NCI-H1694 treated with DMSO at 0.1 percent for 48 hours (cell line): ENCODE measurements around the gene TRPM5.

Experiments
- DNase-seq: peaks from one replicate; lab custom pipeline; 2025; lab: John Stamatoyannopoulos, UW

The TRPM5 gene

DNA sequence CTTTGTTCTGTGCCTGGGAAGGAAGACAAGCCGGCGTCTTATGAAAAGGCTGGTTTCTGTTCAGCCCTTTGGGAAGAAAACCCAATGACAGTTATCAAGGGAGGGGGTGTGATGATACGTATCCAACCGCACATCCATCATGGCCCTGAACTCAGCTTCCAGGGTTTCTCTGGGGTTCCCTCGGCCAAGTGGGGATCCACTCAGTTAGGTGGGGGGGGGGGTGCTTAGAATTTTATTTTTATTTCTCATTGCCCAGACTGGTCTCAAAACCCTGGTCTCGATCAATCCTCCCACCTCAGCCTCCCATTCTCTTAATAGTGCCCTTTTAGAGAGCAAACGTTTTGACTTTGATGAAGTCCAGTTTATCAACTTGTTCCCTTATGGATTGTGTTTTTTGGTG lies 26.2 kb upstream of the TRPM5 start:
- DNase-seq: no peak

DNA sequence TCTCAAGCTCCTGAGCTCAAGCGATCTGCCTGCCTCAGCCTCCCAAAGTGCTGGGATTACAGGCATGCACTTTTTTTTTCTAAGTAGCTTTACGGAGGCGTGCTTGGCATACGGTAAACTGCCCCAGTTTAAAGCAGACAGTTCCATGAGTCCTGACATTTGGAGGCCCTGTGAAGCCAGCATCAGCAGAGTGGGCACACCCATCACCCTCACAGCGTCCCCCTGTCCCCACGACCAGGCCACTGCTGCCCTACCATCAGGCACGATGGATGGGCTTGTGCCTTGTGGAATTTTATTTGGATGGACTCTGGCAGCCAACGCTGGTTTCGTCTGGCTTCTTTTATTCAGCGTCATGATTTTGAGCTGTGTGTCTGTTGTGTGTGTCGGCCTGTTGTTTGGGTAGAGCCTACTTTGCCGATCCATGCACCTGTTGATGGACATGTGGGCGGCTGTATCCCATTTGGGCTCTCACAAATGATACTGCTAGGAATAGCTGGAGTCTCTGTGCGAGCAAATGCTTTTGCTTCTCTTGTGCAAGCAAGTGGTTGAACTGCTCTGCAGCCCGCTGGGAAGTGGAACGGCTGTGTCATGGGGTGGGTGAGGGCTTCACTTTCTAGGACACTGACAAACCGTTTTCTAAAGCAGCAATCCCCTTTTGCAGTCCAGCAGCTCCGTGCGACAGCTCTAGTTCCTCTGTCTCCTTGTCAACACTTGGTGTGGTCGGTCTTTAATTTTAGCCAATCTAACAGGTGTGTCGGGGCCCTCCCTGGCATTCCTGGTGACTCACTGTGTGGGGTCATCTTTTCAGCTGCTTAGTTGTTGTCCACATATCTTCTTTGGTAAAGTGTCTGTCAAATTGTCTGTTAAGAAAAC lies 24.3 kb upstream of the TRPM5 start:
- DNase-seq: no peak

DNA sequence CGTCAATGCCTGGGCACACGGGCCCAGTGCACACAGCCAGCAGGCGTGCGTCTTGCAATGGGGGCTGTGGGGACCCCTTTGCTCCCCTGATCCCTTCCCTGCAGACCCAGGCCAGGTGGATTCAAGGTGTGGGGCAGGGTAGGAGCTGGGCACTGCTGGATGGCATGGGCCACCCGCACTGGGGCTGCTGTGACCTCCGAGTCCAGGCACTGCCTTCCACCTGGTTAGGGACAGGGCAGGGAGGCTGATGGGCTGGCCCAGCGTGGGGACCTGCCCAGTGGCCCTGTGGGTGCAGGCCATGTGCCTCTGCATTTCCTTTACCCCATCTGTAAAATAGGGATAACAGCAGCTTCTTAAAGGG lies 23.4 kb upstream of the TRPM5 start:
- no peak for DNase-seq

DNA sequence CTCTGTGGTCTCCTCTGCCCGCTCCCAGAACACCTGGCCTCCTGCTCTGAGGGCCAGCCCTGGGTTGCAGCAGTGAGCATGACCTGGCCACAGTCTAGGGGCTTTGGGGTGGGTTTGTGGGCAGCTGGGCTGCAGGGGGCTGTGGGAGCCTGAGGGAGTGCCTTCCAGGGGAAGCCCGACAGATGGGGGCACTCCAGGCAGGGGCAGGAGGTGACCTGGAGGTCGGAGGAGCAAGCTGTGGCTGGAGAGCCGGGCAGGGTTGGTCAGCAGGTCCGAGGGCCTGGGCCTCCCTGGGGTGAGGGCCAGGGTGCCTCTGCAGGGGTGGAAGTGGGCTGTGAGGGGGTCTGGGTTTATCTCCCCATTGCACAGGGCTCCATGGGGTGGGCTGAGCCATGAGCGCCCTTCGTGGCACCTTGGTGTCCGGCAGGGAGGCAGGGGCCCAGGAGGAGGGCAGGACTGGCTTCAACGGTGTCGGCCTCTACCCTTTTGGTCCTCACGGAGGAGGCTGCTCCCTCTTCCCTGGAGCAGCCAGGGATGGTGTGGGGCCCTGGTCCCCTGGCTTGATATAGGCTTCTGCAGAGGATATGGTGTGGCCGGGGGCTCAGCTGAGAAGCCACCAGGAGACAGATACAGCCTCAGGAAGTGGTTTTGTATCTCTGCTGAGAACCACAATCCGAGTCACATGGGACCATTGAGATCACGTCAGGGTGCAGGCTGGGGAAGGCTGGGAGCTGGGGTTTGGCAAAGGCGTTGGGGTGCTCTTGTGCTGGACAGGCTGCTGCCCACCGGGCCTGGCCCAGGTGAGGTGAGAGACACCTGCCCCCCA lies 22.8 kb upstream of the TRPM5 start:
- DNase-seq: no peak

DNA sequence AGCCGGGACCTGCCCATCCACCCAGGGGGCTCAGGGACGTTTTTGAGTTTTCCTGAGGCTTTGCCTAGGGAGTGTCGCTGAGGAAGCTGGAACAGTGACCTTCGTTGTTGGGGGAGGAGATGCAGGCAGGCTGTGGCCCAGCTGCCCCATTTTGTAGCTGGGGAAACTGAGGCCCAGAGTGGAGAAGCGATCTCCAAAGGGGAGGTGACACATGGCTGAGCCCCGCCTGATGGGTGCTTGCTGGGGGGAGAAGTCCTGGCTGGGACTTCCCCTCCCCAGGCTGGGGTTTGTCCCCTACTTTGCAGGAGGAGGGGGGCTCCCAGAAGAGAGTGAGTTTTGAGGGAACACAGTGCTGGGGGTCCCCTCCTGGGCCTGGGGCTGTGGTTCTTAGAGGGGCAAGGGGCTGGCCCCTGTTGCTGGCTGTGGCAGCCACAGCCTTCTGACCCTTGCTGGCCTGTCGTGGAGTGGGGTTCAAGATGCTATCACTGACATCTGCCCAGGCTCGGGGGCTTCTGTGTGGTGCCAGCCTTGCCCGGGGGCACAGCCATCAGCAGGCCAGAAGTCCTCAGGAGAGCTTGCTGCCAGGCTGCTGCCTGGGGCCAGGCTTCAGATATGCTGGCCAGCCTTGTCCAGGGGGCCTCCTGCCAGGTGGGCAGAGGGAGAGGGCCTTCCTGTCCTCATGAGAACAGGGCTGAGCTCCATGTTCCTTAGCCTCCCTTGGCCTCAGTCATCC lies 21.9 kb upstream of the TRPM5 start:
- DNase-seq: no peak

DNA sequence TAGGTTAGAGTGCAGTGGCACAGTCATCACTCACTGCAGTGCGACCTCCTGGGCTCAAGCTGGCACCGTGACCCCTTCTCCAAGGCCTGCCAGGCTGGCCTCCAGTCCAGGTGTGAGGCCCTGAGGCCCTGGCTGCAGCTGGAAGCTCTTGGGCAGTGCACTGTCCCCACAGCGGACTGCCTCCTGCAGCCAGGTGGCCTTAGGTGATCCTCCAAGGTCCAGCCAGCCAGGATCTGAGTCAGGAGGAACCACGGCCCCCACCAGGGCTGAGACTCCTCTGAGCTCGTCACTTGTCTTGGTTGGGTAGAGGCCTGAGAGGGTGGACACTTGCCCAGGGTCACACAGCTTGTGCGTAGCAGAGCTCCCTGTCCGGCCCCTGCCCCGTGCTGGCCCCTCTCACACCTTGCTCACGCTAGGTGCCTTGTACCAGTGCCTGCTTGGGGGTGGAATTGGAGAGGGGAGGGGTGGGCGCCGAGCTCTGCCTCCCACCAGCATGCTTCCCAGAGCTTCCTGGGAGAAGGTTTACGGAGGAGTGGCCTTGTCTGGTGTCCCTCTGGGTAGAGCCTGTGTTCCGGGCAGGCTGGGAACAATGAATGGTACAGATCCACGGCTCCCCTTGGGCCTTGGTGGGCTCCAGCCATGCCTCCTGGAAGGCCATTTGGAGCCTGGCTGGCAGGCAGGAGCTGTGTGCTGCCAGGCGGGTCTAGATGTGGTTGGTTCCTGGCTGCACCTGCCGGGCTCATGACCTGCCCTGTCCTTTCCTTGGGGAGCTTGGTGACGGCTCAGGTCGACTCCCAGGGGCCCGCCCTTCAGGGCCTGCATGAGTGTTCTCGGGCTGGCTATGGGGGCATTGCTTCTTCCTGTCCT lies 21.1 kb upstream of the TRPM5 start:
- DNase-seq: no peak

DNA sequence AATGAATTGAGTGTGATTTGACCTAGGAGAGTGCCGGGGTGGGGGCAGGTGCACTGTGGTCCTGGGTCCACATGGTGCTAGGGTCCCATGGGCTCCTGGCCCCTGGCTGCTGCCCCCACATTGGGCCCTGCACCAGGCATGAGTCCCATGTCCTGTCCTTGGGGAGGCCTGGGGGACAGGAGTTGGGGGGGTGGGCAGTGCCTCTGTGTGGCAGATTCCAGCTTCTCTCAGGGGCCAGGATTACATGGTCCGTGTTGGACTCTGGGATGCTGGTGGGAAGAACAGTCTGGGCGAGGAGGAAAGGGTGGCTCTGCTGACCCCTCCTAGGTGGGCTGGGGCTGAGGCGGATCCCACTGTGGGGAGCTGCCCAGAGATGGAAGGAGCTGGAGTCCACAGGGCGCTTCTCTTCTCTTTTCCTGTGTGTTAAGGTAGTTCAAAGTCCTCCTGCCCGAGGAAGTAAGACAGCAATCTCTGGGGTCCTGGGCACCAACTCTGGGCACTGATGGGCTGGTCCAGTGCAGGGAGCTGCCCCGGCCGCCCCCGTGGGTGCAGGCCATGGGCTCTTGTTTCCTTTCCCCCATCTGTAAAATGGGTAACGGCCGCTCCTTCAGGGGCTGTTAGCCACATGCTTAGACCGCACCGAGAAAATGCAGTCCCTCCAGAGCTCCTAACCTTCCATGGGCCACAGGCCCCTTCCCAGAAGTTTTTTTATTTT lies 20.3 kb upstream of the TRPM5 start:
- no peak for DNase-seq

DNA sequence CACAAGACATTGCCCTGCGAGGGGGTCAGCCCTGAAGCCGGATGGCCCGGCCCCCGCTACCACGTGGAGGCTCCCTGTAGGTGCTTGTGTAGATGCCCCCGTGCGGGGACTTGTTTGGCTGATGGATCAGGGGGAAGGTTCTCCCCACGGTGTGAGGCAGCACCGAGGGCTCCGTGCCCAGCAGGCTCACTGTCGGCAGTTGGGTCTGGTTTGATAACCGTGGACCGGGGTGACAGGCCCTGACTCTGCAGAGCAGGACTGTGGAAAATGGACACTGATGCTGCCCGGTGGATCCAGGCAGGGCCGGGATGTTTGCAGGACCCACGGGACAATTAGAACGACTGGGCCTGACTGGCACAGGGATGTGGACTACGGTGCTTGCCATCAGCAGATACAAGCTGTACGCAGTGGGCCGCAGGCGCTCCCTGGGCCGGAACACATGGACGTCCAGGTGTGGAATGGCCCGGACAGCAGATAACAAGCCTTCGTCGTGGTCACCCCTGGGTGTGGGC lies 19.5 kb upstream of the TRPM5 start:
- no peak for DNase-seq

DNA sequence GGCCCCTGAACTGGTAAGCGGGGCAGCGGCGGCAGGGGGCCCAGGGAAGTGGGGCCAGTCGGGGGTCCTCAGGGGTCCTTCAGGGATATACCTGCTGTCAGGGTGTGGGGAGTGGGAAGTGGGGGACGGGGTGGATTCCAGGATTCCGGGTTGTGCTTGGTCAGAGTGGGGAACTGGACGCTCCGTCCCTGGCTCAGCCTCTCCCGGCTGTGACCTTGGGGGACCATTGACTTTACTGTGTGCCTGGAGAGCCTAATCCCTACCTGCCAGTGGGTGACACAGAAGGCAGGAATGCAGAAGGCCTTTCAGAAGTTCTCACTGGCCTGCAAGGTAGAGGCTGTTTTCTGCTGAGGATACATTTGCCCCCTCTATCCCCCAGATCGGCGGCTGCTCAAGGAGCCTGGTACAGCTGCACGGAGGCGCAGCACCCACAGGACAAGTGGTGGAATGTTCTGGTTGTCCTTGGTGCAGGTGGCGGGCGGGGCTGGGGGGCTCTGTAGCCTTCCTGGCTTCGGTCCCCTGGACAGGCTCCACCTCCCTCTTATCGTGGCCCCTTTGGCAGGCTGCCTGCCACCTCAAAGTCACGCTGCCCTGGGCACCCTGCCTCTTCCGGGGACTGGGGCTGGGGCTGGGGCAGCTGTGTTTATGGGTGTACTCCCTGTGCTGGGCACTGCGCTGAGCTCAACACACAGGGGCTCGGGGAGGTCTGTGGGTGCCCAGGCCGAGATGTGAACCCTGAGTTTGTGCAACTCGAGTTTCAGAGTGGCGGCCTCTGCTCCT lies 18.9 kb upstream of the TRPM5 start:
- no peak for DNase-seq

DNA sequence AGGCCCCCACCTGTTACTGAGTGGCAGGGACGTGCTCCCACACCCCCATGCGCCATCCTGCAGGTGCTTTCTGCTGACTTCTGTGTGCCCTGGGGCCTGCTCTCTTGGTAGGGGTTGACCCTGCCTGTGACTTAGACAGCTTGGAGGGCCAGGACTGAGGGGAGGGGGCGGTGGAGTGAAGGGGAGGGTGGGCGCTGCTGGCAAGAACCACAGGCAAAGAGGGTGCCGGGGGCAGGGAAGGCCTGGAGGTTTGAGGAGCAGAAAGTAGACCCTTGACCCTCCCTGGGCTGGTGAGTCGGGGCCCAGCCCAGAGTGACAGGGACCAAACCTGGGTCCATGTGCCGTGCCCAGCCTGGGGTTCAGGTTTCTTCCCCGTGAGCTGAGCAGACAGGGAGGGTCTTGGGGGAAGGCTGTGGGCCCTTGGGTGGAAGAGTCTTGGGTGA lies 18.2 kb upstream of the TRPM5 start:
- DNase-seq: no peak

DNA sequence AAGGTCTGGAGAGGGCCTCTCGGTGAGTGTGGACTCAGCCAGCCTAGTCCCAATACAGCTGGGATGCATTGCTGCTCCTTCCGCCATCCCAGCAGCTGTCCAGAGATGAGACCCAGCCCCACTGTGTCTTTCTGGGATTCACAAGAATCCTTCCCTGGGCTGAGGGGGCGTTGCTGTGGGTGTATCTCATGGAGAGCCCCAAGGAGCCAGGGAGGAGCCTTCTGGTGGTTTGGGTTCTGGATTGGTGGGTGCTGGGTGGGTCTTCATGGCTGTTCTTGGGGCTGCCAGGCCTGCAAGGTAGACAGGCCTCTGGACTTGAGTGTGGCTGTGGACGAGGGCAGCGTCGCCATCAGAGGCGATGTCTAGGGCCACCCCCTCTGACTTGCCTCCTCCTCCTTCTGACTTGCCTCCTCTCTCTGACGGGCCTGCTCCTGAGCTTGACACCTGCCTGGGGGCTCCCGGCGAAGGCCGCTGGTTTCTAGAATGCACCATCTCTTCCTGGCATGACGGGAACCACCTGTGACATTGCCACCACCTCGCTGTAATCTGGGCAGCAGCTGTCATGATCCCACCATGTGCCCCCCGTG lies 17.7 kb upstream of the TRPM5 start:
- DNase-seq: no peak

DNA sequence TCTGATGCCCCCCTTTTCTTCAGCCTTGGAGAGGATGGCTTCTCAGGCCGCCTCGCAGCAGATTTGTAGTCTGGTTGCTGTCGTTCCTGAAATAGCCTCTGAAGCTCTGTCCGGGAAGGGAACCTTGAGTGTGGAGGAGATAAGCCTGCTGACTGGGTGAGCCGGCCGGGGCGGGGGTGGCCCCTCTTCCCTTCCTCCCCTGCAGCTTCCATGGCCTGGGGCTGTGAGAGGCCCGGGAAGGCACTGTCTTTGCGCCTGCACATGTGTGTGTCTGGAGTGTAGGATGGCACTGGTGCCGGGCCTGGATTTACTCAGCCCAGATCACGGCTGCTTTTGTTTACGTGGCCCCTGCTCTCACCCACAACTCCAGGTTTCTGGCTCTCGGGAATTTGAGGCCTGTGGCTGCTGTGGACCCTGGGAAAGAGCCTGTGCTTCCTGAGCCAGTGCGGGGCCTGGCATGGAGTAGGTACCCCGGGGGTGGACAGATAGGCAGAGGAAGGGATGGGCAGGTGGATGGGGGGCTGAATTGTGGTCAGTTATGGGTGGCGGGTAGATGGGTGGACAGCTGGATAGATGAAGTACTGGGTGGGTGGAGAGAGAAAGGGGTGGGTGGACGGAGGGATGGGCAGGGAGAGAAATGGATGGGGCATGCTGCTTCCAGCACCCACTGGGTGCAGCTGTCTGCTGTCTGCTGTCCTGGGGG lies 17.1 kb upstream of the TRPM5 start:
- no peak for DNase-seq

DNA sequence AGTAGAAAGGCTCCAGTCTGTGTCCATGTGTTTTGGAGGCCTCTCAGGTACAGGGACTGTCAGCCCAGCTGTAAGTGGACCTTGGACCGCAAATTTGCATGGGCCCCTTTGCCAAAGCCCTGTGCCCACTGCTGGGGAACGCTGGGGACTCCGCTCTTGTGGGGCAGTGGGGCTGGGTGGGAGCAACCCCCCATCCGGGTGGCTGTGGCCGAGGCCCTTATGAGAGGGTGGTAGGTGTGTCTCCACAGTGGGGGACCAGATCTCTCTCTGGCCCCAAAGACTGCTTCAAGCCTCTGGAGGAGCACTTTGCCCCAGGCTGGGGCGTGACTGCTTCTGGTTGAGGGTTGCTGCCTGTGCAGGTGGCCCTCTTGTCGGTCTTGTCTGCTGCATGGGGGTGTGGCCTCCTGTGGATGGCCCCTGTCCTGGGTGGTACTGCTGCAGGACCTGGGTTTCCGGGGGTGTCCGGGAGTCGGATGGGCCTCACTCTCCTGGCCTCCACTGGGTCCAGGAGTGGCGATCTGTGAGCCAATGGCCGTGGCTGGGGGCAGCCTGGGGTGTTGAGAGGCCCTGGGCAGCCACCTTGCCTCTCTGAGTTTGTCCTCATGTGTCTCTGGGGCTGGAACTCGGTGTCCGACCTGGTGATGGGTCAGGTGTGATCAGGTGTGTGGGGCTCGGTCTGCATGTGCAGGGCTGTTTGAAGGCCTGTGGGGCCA lies 16.4 kb upstream of the TRPM5 start:
- DNase-seq: no peak

DNA sequence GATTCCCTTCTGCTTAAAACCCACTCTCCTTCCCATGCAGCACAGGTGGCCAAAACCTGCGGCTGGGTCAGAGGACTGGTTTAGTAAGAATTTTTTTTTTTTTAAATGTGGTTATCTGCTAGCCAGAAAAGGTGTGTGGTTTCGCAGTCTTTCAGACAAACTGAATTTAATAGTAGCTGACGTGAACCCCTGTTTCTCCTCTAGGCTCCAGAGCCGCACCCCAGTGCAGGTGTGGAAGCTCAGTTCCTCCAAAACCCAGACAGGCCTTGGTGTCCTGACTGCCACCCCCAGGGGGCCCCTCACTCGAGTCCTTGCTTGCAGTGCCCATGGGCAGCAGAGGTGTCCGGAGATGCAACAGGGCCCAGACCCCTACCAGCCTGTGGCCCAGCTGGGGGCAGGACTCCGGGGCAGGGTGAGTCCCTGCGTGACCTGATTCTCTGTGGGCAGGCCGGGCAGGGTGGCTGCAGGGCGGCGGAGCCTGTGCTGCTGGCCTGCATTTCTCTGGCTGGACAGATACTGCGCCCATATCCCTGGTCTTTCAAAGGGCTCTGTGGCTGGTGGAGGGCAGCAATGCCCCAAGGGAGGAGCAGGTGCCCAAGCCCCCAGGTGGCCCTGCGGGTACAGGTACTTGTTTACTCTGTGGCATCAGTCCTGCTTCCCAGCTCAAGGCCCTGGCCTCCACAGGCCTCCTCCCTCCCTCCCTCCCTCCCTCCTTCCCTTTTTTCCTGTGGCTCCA lies 15.7 kb upstream of the TRPM5 start:
- DNase-seq: no peak

DNA sequence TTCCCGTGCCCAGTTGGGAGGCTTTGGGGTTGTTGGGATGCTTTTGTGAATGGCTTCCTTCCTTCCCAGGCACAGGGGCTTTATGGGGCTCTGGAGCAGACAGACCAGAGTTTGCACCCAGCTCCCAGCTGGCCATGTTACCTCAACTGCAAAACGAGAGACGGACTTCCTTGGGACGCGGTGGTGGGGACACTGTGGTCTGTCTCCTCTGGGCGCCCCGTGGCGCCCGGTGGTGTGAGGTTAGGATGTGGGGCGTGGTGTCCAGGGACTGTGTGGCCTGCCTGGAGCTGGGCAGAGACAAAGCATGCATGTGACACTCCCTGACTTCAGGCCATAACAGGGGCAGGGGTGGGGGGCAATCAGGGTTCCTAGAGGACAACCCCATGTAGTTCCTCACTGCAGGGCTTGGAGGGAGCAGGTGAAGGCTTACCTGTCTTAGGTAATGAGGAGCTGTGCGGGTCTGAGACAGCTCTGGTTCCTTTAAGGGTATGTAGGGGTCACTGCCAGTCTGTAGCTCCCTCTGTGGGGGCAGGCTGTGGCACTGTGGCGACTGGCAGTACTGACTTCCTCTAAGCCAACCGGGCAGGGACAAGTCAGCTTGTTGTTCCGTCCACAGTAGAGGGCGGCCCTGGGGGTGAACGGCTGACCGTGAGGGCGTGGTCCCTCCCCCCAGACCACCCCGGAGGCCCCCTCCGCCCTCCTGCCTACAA lies 14.9 kb upstream of the TRPM5 start:
- no peak for DNase-seq

DNA sequence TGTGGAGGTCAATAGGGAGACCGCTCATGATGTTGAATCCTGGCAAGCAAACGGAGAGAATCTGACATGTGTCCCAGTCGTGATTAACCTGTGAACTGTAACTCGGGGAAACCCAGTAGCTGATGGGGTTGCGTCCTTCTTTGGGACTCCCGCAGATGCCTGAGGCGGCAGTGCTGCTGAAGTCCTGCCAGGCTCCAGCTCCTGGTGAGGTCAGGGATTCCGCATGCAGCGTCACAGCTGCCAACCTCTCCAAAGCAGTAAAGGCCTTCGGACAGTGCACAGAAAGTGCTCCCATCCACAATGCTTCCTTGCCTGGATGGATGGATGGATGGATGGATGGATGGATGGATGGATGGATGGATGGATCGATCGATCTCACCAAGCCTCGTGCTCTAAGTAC lies 14.0 kb upstream of the TRPM5 start:
- DNase-seq: no peak

DNA sequence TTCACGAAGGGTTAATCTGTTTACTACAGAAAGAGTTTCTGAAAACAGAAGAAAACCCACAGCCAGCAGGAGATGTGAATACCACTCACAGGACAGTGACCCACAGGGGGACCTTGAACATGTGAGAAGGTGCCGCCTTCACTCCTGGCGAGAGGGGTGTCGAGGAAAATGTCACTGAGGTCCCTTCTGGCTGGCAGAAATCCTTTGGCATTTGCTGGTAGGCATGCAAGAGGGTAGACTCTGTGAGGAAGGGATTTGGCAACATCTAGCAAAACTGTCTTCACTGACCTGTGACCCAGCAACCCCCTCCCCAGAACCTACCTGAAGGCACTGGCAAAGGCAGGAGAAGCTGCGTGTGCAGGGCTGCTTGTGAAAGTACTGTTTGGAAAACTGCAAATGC lies 9.1 kb upstream of the TRPM5 start:
- DNase-seq: no peak
